Loucy (cell line): ENCODE measurements around the gene SMPD2.
A peak's percentile ranks its signal among the peaks of the same experiment; 100 is the strongest.

Source experiments
- H2AFZ ChIP-seq: fragments of 200-600 bp; sonication (generic); 2 replicates; pipeline ENCODE4 v1.6.0; 2016; ENCODE audit warnings: antibody characterized with exemption, mild to moderate bottlenecking, low read length, moderate library complexity
- H3F3A ChIP-seq: fragments of 200-600 bp; 2 replicates; pipeline ENCODE4 v1.6.0; 2016; ENCODE audit warnings: antibody characterized with exemption, low read depth, mild to moderate bottlenecking
- H3K27me3 ChIP-seq: fragments of 200-600 bp; sonication (generic); 2 replicates; pipeline ENCODE4 v1.6.1; 2014; ENCODE audit warnings: low read length, mild to moderate bottlenecking; ENCODE audit not compliant: insufficient read depth, poor library complexity, severe bottlenecking
- H3K36me3 ChIP-seq: fragments of 200-600 bp; sonication (generic); 2 replicates; pipeline ENCODE4 v1.6.1; 2016; ENCODE audit warnings: low read length; ENCODE audit not compliant: insufficient read depth
- H3K4me1 ChIP-seq: fragments of 200-600 bp; sonication (generic); 2 replicates; pipeline ENCODE4 v1.5.1; 2014; ENCODE audit warnings: low read length, mild to moderate bottlenecking; ENCODE audit not compliant: insufficient read depth, poor library complexity, severe bottlenecking
- H3K4me2 ChIP-seq: fragments of 200-600 bp; sonication (generic); 2 replicates; pipeline ENCODE4 v1.6.0; 2014; ENCODE audit warnings: antibody characterized with exemption, low read length, low read depth, mild to moderate bottlenecking; ENCODE audit not compliant: poor library complexity, severe bottlenecking
- H3K4me3 ChIP-seq: fragments of 200-600 bp; sonication (generic); 2 replicates; pipeline ENCODE4 v1.5.1; 2014; ENCODE audit warnings: low read length, mild to moderate bottlenecking, mixed read lengths; ENCODE audit not compliant: poor library complexity, severe bottlenecking
- H3K79me2 ChIP-seq: fragments of 200-600 bp; sonication (generic); 2 replicates; pipeline ENCODE4 v1.6.1; 2014; ENCODE audit warnings: low read length; ENCODE audit not compliant: insufficient read depth
- H3K9ac ChIP-seq: fragments of 200-600 bp; sonication (generic); 2 replicates; pipeline ENCODE4 v1.6.0; 2014; ENCODE audit warnings: mild to moderate bottlenecking, low read depth, low read length, moderate library complexity; ENCODE audit not compliant: poor library complexity, severe bottlenecking
- H3K9me2 ChIP-seq: fragments of 200-600 bp; sonication (generic); replicated peaks from 2 replicates; pipeline ENCODE4 v1.6.1; 2016; ENCODE audit warnings: low read depth, low read length, mixed read lengths
- H3K9me3 ChIP-seq: fragments of 200-600 bp; sonication (generic); 2 replicates; pipeline ENCODE4 v1.6.1; 2014; ENCODE audit warnings: mild to moderate bottlenecking, antibody characterized with exemption, low read length, low read depth; ENCODE audit not compliant: insufficient read depth
- H4K20me1 ChIP-seq: fragments of 200-600 bp; sonication (generic); 2 replicates; pipeline ENCODE4 v1.6.0; 2014; ENCODE audit warnings: antibody characterized with exemption, low read length, mild to moderate bottlenecking; ENCODE audit not compliant: insufficient read depth, poor library complexity, severe bottlenecking
- CTCF ChIP-seq: fragments of 200-600 bp; sonication (generic); conservative IDR thresholded peaks from 2 replicates; pipeline ENCODE4 v1.5.1; 2014; ENCODE audit warnings: mild to moderate bottlenecking, antibody characterized with exemption, low read length
- EZH2phosphoT487 ChIP-seq: fragments of 200-600 bp; IDR thresholded peaks from 2 replicates; pipeline ENCODE4 v1.6.1; 2018; ENCODE audit warnings: antibody characterized with exemption, mild to moderate bottlenecking, moderate library complexity, borderline replicate concordance

Gene SMPD2

GRCh38 chr6:109452181-109452580 lies 11.7 kb downstream of the SMPD2 start:
- Histone ChIP-seq H4K20me1 (peaks cover 8% of the 10 kb centered on the region), H3F3A (peaks cover 7% of the 10 kb centered on the region; the same call in 1 of the 2 replicates), H3K9me3 (no peaks in the 10 kb centered on the region), H3K9ac (peak overlapping the region; percentile 29), H3K36me3 (peaks cover 14% of the 10 kb centered on the region; the same call in 1 of the 2 replicates), H3K9me2 (no peaks in the 10 kb centered on the region), H3K27me3 (no peaks in the 10 kb centered on the region), H2AFZ (no peak overlapping the region), H3K4me3 (no peak overlapping the region), H3K79me2 (peaks cover 57% of the 10 kb centered on the region), H3K4me2 (peak overlapping the region; percentile 99), H3K4me1 (peaks cover 67% of the 10 kb centered on the region)
- TF ChIP-seq CTCF (no peak), EZH2phosphoT487 (no peak)

- Histone ChIP-seq H3K36me3 (peaks cover 13% of the 10 kb centered on the region; the same call in 1 of the 2 replicates), H3K79me2 (peaks cover 54% of the 10 kb centered on the region), H3K4me2 (peak overlapping the region; percentile 99), H2AFZ (no peak overlapping the region), H4K20me1 (peaks cover 6% of the 10 kb centered on the region), H3F3A (peaks cover 12% of the 10 kb centered on the region; the same call in 1 of the 2 replicates), H3K27me3 (no peaks in the 10 kb centered on the region), H3K9me3 (no peaks in the 10 kb centered on the region), H3K4me1 (peaks cover 71% of the 10 kb centered on the region), H3K4me3 (peak overlapping the region; percentile 89), H3K9me2 (no peaks in the 10 kb centered on the region), H3K9ac (peak overlapping the region; percentile 97)
- TF ChIP-seq EZH2phosphoT487 (no peak), CTCF (no peak)
These were observed 12.6 kb downstream of the SMPD2 start for GRCh38 chr6:109453156-109453555.

GRCh38 chr6:109453594-109454495 lies 13.3 kb downstream of the SMPD2 start:
- Histone ChIP-seq H4K20me1 (peaks cover 6% of the 10 kb centered on the region), H3K79me2 (peaks cover 49% of the 10 kb centered on the region), H3K4me3 (peak overlapping the region; percentile 89), H3K9me3 (no peaks in the 10 kb centered on the region), H3K9me2 (no peaks in the 10 kb centered on the region), H3F3A (peaks cover 12% of the 10 kb centered on the region; the same call in 1 of the 2 replicates), H3K4me2 (peak overlapping the region; percentile 99), H3K4me1 (peaks cover 70% of the 10 kb centered on the region), H3K27me3 (no peaks in the 10 kb centered on the region), H3K36me3 (peaks cover 13% of the 10 kb centered on the region; the same call in 1 of the 2 replicates), H2AFZ (no peak overlapping the region), H3K9ac (peak overlapping the region; percentile 97)
- no peak for TF ChIP-seq EZH2phosphoT487
- TF ChIP-seq CTCF, result no peak
